NCI-H146 treated with DMSO at 0.1 percent for 48 hours (cell line): ENCODE results near the gene TRIP12.
"Not testable (repeated sequence)": the region's sequence is repeated elsewhere in the genome, so short reads cannot be mapped to it uniquely, and the experiment has no call there.

Experiments used
- DNase-seq: peaks from one replicate; lab custom pipeline; 2025; ENCODE audit not compliant: unreplicated experiment; lab: John Stamatoyannopoulos, UW

Gene TRIP12

DNA sequence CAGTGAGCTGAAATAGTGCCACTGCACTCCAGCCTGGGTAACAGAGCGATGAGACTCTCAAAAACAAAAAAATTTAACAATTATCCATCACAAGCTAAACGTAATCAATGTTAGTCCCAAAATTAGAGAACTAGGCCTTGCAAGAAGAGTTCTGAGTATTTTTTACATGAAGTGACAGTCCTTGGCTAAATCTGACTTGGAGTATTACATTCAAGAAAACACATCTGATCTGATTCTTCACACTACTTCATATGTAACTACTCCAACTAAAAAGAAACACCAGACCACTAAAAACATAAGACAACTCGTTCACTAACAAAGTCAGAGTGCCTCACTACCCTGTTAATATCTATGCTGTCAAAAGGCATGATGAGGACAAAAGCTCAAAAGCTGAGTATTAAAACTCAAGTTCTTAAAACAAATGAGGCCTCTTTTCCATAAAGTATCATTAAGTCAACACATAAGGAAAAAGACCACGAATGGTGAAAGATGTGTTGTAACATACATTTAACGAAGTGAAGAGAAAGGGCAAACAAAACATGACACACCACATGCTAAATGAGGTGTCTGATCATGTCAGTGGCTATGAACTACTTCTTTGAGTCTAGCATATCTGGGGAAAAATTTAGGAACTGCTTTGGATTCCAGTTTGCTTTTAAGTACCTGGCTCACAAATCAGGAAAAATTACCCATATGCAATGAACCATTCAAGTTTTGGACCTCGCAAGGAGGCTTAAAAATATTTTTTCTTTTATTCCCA, 42.4 kb downstream of the TRIP12 start:
- no peak for DNase-seq

DNA sequence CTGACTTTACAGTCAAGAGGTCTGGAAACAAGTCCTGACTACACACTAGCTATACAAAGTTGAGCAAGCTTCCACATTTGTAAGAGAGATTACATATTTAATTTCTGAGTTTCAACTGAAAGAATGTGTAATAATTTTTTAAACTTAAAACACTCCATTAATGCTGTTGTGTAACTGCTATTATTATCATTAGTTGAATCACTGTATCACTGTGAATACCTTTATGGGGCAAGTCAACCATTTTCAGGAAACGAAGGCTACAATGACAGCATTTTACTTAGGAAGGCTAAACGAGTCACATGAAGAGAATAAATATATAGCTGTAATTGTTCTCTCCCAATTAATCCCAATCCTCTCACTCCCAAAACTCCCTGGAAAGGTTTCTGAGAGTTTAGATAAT, 46.3 kb downstream of the TRIP12 start:
- DNase-seq = no peak

DNA sequence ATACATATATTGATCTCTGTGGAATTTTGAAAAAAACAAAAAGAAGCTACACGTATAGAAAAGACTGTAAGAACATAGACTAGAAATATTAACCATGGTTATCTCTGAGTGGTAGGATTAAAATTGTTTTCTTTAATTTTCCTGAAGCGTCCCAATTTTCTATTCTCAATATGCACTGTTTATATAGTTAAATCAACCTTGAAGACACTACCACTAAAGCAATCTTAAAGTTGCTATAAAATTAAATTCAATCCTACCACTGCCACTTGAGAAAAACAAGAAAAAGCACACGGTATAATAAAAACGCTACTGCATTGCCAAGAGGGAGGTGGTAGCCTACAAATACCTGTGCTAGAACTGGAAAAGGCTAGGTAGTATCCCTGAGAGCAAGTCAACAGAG, 47.2 kb downstream of the TRIP12 start:
- no peak for DNase-seq

DNA sequence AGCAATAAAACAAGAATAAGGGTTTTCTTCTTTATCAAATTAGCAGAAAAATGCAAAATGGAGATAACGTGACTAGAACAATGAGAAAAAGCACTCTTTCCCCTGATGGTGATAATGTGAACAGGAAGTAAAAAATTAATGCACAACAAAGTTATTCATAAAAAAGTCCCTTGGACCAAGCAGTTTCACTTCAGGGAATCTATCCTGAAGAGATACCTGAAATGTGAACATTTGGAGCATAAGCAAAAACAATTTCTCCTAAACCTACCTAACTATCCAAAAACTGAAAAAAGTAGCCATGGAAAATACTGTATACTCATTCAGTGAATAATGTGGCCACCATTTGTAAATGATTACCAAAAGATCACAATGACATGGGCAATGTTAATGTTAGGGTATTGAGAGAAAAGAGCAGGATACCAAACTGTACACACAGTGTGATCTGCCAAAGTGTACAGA, 48.7 kb downstream of the TRIP12 start:
- DNase-seq = no peak

DNA sequence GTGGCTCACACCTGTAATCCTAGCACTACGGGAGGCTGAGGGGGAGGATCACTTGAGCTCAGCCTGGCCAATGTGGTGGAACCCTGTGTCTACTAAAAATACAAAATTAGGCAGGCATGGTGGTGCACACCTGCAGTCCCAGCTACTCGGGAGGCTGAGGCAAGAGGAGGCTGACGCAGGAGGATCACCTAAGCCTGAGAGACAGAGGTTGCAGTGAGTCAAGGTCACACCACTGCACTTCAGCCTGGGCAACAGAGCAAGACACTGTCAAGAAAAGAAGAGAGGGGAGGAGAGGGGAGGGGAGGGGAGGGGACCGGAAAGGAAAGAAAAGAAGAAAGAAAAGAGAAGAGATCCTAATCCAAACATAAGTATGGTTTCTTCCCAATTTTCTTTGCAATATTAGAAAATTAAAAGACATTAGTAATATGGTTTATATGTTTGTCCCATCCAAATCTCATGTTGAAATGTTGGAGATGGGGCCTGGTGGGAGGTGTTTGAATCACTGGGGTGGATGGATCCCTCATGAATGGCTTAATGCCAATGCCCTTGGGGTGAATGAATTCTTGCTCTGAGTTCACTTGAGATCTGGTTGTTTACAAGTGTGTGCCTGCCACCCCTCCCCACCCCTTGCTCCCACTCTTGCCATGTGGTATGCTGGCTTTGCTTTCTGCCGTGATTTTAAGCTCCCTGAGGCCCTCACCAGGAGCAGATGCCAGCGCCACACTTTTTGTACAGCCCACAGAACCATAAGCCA, 50.7 kb downstream of the TRIP12 start:
- no peak for DNase-seq

DNA sequence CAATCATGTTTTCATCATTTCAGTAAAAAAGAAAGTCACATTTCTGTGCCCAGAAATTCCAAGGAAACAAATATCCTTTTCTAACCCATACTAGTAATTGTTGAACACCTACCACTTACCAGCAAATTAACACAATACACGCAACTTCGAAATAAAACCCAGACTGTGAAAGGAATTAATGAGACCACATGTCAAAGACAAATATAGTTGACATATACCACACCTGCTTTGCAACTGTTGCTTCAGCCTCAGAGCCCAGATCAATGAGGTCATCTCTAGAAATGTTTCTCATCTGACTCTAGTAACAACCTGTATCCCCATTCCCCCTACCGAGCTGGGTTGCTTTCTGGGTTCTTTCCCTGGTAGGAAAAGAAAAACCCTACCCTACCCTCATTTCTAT, 52.6 kb downstream of the TRIP12 start:
- no peak for DNase-seq

DNA sequence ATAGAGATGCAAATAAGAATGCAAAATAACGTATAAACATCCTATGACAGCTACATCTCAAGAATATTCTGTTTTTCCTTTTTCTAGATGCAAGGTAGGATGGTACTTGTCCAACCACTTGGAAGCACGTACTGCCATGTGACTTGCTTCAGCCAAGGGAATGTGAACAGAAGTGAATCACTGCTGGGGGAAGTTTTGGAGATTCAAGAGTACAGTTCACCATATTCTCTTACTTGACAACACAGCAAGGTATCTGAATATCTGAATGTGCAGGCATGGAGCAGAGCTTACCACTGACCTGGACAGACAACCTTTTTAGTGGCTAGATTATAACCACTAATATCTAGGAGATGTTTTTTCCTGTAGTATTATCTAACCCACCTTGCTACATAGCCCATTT, 53.0 kb downstream of the TRIP12 start:
- no peak for DNase-seq

DNA sequence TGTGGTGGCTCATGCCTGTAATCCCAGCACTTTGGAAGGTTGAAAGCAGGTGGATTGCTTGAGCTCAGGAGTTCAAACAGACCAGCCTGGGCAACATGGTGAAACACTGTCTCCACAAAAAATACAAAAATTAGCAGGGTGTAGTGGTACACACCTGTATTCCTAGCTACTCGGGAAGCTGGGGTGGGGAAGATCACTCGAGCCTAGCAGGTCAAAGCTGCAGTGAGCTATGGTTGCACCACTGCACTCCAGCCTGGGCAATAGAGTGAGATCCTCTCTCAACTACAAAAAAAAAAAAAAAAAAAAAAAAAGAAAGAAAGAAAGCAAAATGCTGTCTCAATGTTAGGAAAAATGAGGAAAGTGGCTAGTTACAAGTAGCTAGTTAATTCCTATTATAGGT, 56.8 kb downstream of the TRIP12 start:
- DNase-seq = no peak

DNA sequence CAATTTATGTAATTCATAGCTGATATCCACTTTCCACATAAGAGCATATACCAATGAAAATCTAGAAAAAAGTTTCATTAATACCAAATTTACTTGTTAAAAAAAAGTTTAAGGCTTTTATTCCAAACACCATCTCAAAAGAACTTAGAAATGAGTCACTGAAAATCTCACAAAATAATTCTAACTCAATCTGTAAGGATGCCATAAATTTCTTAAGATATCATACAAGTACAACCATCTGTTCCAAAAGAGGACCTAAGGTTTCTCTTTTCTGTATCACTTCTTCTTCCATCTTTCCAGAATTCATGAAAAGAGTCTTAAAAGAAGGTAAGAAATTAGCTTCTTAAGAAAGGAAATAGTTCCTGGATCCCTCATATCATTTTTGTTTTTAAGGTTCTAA, 60.4 kb downstream of the TRIP12 start:
- DNase-seq = no peak

DNA sequence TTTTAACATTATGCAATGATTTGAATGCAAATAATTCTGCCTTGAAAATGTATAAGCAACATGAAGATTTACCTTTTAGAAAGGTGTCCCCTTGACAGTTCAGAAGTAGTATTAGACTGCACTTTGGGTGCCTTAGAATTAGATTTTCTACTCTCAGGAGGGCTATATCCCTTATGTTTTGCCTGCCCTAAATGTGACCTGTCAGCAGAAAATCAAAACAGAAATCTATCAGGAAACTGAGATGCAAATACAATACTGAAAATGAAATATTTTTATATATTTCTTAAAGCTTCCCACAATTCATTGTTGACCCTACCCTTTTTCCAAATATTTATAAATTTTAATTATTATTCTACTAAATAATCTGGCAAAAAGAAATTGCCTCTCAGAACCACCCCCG, 61.5 kb downstream of the TRIP12 start:
- no peak for DNase-seq

DNA sequence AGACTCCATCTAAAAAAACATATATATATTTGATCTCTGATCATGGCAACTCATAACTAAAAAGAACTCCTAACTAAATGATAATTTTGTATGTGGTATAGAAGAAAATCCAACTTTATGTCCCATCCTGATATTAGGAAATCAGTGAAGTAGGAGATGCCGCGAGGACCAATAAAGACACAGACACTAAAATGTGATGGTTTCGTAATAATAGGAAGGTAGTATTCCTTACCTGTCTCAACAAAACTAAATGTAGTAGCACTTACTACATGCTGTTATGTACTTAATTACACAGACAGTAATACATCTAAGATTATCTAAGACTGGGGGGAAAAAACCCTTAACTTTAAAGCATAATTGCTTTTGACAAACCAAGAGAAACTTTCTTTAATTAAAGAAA, 63.5 kb downstream of the TRIP12 start:
- DNase-seq = no peak

DNA sequence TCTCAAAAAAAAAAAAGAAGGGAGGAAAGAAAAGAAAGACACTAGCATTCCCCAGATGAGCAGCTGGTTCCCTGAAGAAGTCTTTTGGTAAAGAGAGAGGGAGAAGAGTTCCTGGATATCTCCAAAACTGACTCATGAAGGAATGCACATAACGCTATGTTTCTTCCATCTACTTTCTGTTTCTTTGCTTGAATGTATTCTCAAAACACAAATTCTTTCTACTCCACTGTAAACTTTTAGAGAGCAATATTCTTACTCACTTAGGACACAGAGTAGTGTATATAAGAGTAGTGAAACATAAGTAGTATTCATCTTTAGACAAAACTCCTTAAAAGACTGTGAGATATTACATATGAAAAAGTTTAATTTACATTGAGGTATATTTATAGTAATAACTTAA, 64.2 kb downstream of the TRIP12 start:
- DNase-seq = no peak

DNA sequence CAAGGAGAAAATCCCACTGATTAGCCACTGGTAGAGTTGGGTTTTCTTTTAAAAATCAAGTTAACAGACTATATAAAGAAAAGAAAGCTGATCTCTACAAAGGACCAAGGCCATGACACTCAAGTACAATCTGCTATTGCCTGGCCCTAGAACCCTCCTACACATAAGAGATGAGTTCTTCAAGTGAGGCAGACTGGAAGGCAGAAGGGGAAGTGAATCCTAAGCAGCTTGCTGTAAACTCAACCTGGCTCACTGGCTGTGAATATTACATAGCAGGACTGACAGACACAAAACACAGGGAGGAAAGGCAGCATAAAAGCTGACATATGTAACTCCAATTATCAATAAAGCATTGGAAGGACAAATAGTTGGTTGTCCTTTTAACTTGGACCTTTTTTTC, 65.4 kb downstream of the TRIP12 start:
- no peak for DNase-seq

DNA sequence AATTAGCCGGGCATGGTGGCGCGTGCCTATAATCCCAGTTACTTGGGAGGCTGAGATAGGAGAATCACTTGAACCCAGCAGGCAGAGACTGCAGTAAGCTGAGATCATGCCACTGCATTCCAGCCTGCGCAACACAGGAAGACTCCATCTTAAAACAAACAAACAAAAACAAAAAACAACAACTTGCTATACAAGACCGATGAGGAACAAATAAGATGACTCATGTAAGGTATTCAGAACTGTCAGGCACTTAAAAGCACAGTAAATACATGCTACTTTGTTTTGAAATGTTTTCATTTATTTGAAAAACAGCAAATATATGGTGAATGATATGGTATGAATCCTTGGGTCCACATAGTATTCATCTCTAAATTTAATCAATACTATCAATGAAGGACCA, 66.7 kb downstream of the TRIP12 start:
- DNase-seq = no peak

DNA sequence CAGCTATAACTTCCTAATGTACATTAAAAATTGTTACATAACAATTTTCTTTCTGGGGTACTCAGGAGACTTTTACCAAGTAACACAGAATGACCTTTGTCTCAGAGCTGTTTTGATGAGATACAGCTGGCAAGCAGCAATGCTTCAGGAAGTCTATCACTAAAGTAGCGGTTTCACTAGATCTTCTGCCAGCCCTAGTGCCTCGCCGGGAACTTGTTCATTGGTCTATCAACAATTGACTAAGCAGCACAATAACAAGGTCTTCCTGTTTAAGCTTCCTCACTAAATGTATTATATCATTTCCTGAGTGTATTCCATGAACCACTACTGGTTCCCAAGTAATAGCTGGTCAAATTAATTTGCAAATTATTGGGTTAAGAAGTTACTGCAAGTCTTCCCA, 69.2 kb downstream of the TRIP12 start:
- no peak for DNase-seq

DNA sequence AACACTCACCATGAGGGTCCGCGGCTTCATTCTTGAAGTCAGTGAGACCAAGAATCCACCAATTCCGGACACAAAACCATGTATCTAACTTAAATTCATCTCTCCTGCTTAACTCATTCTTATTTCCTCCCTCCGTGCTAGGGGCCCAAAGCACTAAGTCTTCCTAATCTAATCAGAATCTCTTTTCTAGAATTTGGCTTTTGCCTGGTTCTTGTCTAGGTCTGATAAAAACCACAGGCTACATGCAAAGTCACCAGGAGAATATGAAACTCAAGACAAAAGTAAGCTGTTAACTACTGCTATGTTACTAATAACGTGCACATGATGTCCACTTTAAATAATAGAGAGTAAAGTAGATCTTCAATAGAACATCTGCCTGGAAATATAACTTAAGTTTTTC, 69.9 kb downstream of the TRIP12 start:
- no peak for DNase-seq

DNA sequence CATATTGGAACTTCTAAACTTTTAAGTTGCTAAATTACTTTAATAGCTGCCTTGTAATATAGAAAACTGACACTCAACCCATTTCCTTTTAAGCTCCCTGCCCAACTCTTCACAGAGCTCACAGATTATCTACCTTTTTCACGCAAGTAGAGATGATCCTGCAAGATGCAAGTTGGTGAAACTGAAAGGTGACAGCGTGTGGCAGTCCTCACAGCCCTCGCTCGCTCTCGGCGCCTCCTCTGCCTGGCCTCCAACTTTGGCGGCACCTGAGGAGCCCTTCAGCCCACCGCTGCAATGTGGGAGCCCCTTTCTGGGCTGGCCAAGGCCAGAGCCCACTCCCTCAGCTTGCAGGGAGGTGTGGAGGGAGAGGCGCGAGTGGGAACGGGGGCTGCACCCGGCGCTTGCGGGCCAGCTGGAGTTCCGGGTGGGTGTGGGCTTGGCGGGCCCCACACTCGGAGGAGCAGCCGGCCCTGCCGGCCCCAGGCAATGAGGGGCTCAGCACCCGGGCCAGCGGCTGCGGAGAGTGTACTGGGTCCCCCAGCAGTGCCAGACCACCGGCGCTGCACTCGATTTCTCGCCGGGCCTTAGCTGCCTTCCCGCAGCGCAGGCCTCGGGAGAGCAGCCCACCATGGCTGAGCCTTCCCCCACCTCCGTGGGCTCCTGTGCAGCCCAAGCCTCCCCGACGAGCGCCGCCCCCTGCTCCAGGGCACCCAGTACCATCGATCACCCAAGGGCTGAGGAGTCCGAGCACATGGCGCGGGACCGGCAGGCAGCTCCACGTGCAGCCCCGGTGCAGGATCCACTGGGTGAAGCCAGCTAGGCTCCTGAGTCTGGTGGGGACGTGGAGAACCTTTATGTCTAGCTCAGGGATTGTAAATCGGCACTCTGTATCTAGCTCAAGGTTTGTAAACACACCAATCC, 71.2 kb downstream of the TRIP12 start:
- DNase-seq = not testable (repeated sequence)

DNA sequence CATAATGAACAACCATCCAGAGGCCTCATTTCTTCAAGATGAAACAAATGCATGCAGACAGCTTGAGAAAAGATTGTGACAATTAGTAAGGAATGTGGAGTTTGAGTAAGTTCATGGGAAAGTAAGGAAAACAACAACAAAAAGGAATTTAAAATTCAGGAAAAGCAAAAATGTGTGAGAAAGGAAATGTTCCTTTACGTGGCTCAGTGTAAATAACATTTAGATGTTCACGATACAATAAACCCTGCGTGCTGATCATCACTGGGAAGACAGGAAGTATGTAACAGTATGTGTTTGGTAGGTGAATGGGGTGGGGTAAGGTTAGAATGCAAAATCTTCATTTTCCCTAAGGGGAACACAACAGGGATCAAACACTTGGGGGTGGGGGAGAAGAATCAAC, 72.7 kb downstream of the TRIP12 start:
- DNase-seq = no peak

DNA sequence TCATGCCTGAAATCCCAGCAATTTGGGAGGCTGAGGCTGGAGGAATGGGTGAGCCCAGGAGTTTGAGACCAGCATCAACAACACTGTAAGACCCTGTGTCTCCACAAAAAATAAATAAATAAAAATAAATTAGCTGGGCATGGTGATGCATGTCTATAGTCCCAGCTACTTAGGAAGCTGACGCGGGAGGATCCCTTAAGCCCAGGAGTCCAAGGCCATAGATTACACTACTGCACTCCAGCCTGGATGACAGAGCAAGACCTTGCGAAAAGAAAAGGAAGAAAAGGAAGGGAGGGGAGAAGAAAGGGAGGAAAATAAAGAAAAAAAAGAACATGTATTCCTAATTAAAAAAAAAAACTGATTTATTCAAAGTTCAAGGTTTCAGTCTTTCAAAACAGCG, 78.2 kb downstream of the TRIP12 start:
- DNase-seq = no peak

DNA sequence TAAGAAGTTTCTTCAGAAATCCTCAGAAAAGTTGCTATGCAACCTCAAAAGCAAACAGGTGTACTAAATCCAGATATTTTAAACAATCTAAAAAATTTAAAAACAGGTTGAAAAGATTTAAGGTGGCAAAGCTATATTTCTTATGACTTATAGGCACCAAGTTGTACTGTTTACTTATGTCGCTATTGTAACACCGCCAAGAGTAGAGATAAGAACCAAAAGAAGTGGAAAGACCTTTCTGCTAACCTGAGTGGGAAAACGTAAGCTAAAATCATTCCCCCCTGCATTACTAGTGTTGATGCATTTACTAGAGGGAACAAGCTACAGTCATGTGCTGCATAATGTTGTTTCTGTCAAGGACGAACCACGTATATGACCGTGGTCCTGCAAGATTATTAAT, 83.1 kb downstream of the TRIP12 start:
- DNase-seq = no peak

DNA sequence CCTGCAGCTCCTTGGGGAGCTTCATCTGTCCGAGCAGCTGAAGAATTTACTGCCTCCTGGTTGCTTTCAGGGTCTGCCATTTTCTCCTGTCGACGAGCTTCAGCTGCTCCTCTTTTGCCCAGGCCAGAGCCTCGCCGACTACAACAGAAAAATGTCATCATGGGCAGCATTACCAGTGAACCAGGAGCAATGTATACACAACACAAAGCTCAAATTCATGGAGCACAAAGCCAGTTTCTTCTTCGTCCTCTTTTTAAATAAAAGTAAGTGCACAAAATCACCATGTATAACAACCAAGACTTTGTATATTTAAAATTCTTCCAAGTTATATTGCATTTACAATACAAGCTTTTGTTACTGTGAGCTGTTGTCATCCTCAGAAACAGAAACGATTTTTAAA, 85.0 kb downstream of the TRIP12 start:
- no peak for DNase-seq
